Ovary (tissue), 3 donors: ENCODE data around the gene SFXN1.

Experiments
- CTCF ChIP-seq, 3 donors: fragments of 450-650 bp in 2 of 3; fragments of 200-600 bp in 1 of 3; IDR thresholded peaks; one replicate each; pipeline versions ENCODE4 v1.5.1 to v1.8.0; 2016 to 2022; ENCODE audit warnings: antibody characterized with exemption in 3 of 3, mild to moderate bottlenecking in 1 of 3
- EP300 ChIP-seq: sonication (generic); formaldehyde crosslinking; IDR thresholded peaks from one replicate; pipeline ENCODE4 v1.6.1; 2017; ENCODE audit warnings: antibody characterized with exemption
- POLR2A ChIP-seq: fragments of 450-650 bp; IDR thresholded peaks from one replicate; pipeline ENCODE4 v1.6.1; 2017; ENCODE audit warnings: antibody characterized with exemption, mild to moderate bottlenecking, moderate library complexity
- donor health status: DM: no; HTN: no; CAD: no.

GRCh38 chr5:175469916-175470315, 8.4 kb upstream of the SFXN1 start:
- TF ChIP-seq CTCF (IDR thresholded peaks at IDR 0.05) (no peak), POLR2A (no peak), EP300 (no peak)
